ENCODE measurements around the gene TMPRSS6. TPM values are rescaled to one million over a fixed set of nuclear protein-coding genes. Genes with fewer than 3 reads are reported as not detected.

TMPRSS6 gene
- total and polyA plus RNA-seq, 2 of the 13 experiments (the other 11 are each of a cell fraction or from before 2014, with no cell fraction given), result 4.2 to 4.8 TPM

- TF ChIP-seq MLXIP (CRISPR knock-in tag; IDR thresholded peaks at IDR 0.05; ENCODE audit: borderline replicate concordance) (no peak), SAFB2 (CRISPR knock-in tag; IDR thresholded peaks at IDR 0.05; ENCODE audit: borderline replicate concordance, low read depth) (no peak), KLF9 (CRISPR knock-in tag; IDR thresholded peaks at IDR 0.05; ENCODE audit: low read depth) (no peak; the same call in 1 of the 2 replicates), ZNF646 (CRISPR knock-in tag; IDR thresholded peaks at IDR 0.05) (no peak), ZNF354B (CRISPR knock-in tag; IDR thresholded peaks at IDR 0.05) (0 out of 2 replicates have a peak, but pooled peaks have one; percentile 62), BRF2 (CRISPR knock-in tag; IDR thresholded peaks at IDR 0.05) (peak; percentile 94), RNF219 (CRISPR knock-in tag; IDR thresholded peaks at IDR 0.05) (peak; percentile 93; the same call in 1 of the 2 replicates), CSRNP1 (CRISPR knock-in tag; IDR thresholded peaks at IDR 0.05) (peak; percentile 65; the same call in 1 of the 2 replicates), HOXA7 (CRISPR knock-in tag; IDR thresholded peaks at IDR 0.05) (0 out of 2 replicates have a peak, but pooled peaks have one; percentile 56), ZNF557 (CRISPR knock-in tag; IDR thresholded peaks at IDR 0.05) (no peak; the same call in 1 of the 2 replicates), GZF1 (CRISPR knock-in tag; IDR thresholded peaks at IDR 0.05) (peak; percentile 91), ZNF460 (CRISPR knock-in tag; IDR thresholded peaks at IDR 0.05; ENCODE audit: borderline replicate concordance) (peak; percentile 71; the same call in 1 of the 2 replicates)
These were observed 76.7 kb downstream of the TMPRSS6 start (continued) for GRCh38 chr22:37032535-37033460.
